Body of pancreas (tissue), 4 donors: ENCODE results near the gene KLF15. TPM values are rescaled to one million over a fixed set of nuclear protein-coding genes. Genes with fewer than 3 reads are reported as not detected.

Experiments used
- ATAC-seq: fragments of 150-250 bp; one replicate; pipeline ENCODE4 v1.9.1; 2016
- DNase-seq, 4 donors: peaks; one replicate each; pipeline ENCODE4 v3.0.0-alpha.2; 2019
- H3K27ac ChIP-seq, 4 donors: fragments of 200-600 bp; sonication (generic); 1 replicate in 3 of 4; 2 replicates in 1 of 4; pipeline versions ENCODE4 v1.5.1 to v1.6.1; 2016 to 2019; ENCODE audit warnings: mild to moderate bottlenecking in 1 of 4, mixed read lengths in 1 of 4, moderate library complexity in 1 of 4
- H3K27me3 ChIP-seq, 2 donors: fragments of 200-600 bp; sonication (generic); one replicate each; pipeline ENCODE4 v1.6.0; 2016; ENCODE audit warnings: mild to moderate bottlenecking in 1 of 2
- H3K36me3 ChIP-seq, 2 donors: fragments of 200-600 bp; sonication (generic); replicated peaks in 1 of 2; 2 replicates each; pipeline ENCODE4 v1.5.1; 2016; ENCODE audit warnings: low read depth in 2 of 2; ENCODE audit not compliant: insufficient read depth in 1 of 2
- H3K4me1 ChIP-seq: fragments of 200-600 bp; sonication (generic); one replicate; pipeline ENCODE4 v1.6.0; 2016
- H3K4me3 ChIP-seq, 2 donors: fragments of 200-600 bp; sonication (generic); 1 replicate in 1 of 2; 2 replicates in 1 of 2; pipeline ENCODE4 v1.5.1; 2016 to 2019
- H3K9me3 ChIP-seq, 3 donors: fragments of 200-600 bp; sonication (generic); 1 replicate in 2 of 3; 2 replicates in 1 of 3; pipeline ENCODE4 v1.5.1; 2016
- CTCF ChIP-seq, 7 experiments: fragments of 450-650 bp in 4 of 7; fragments of 200-600 bp in 3 of 7; sonication (generic) in 3 of 7; IDR thresholded peaks; one replicate each; pipeline ENCODE4 v1.5.1; 2016 to 2019; ENCODE audit warnings: antibody characterized with exemption in 7 of 7
- POLR2A ChIP-seq, 3 donors: fragments of 450-650 bp; IDR thresholded peaks; one replicate each; pipeline ENCODE4 v1.6.1; 2016; ENCODE audit warnings: antibody characterized with exemption in 3 of 3, mild to moderate bottlenecking in 2 of 3
- WGBS, 2 donors: methylation state at CpG; one replicate each; pipeline ENCODE4 v1.1.5; 2017; 5-methylcytosine and 5-hydroxymethylcytosine counted together
- intact Hi-C: fragments of 100-400 bp; cut with DNase I; formaldehyde crosslinking; loops from one replicate; pipeline ENCODE4 v1.15.1; 2023
- total RNA-seq, 2 donors: library from RNA; depleted of rRNA; stranded (reverse); fragments of >200 nt; gene quantifications; one replicate each; pipeline ENCODE4 v1.1.0, GENCODE V29; 2016

KLF15 gene
- total RNA-seq, 2 donors from 2014 or later: 37.4 to 40.2 TPM

- Histone ChIP-seq H3K4me3 (no peak overlapping the region), H3K4me1 (no peaks in the 10 kb centered on the region), H3K9me3 (no peaks in the 10 kb centered on the region), H3K36me3 (no peaks in the 10 kb centered on the region), H3K27me3 (no peaks in the 10 kb centered on the region), H3K27ac (no peak overlapping the region)
- TF ChIP-seq CTCF (IDR thresholded peaks at IDR 0.05) (no peak), POLR2A (IDR thresholded peaks at IDR 0.05) (no peak)
- ATAC-seq (no peak), DNase-seq (no peak)
- WGBS, 2 donors: 88 to 91% methylated on average over 18 to 22 of the region's 22 CpGs
- intact Hi-C loops: no loop called here
Observed at GRCh38 chr3:126300001-126300760, 57.0 kb downstream of the KLF15 start.

GRCh38 chr3:126295407-126295939 is 61.7 kb downstream of the KLF15 start:
- no peaks in the 10 kb centered on the region for H3K4me1 ChIP-seq
- no peaks in the 10 kb centered on the region for H3K9me3 ChIP-seq
- H3K36me3 ChIP-seq: no peaks in the 10 kb centered on the region
- H3K27me3 ChIP-seq: no peaks in the 10 kb centered on the region
- H3K4me3 ChIP-seq: no peak overlapping the region
- WGBS, 2 donors: 81 to 88% methylated on average over 4 of the region's 4 CpGs
- ATAC-seq (no peak), DNase-seq (no peak)
- intact Hi-C loops: no loop called here
- H3K27ac ChIP-seq: no peak overlapping the region
- TF ChIP-seq POLR2A (IDR thresholded peaks at IDR 0.05) (no peak), CTCF (IDR thresholded peaks at IDR 0.05) (no peak)

GRCh38 chr3:126294211-126294808 is 62.9 kb downstream of the KLF15 start:
- H3K4me1 ChIP-seq: no peaks in the 10 kb centered on the region
- H3K36me3 ChIP-seq: no peaks in the 10 kb centered on the region
- no peak for ATAC-seq
- no peak for DNase-seq
- TF ChIP-seq CTCF (IDR thresholded peaks at IDR 0.05) (no peak), POLR2A (IDR thresholded peaks at IDR 0.05) (no peak)
- no peak overlapping the region for H3K4me3 ChIP-seq
- no peaks in the 10 kb centered on the region for H3K9me3 ChIP-seq
- H3K27ac ChIP-seq: no peak overlapping the region
- no peaks in the 10 kb centered on the region for H3K27me3 ChIP-seq
- WGBS, 2 donors: 74 to 79% methylated on average over 10 of the region's 10 CpGs
- intact Hi-C loops: no loop called here

GRCh38 chr3:126293370-126294082 is 63.7 kb downstream of the KLF15 start:
- intact Hi-C loops: no loop called here
- 75 to 84% methylated on average over 16 to 17 of the region's 17 CpGs for WGBS, 2 donors
- Histone ChIP-seq H3K27ac (no peak overlapping the region), H3K9me3 (no peaks in the 10 kb centered on the region), H3K4me1 (peaks cover under 1% of the 10 kb centered on the region), H3K4me3 (no peak overlapping the region), H3K36me3 (no peaks in the 10 kb centered on the region), H3K27me3 (no peaks in the 10 kb centered on the region)
- DNase-seq (no peak), ATAC-seq (no peak)
- TF ChIP-seq CTCF (IDR thresholded peaks at IDR 0.05) (no peak), POLR2A (IDR thresholded peaks at IDR 0.05) (no peak)

Other genes starting within 250 kb of the KLF15 start
- gene ALDH1L1, start 176.8 kb downstream of the KLF15 start, total RNA-seq: 10 to 100 TPM; 54.7 to 65.3 TPM
- gene CFAP100, start 37.5 kb upstream of the KLF15 start, total RNA-seq: not detected
- gene ZXDC, start 118.5 kb upstream of the KLF15 start, total RNA-seq: 10 to 100 TPM; 33.9 to 39.4 TPM
- gene UROC1, start 160.4 kb upstream of the KLF15 start, total RNA-seq: not detected
- gene CHST13, start 166.7 kb upstream of the KLF15 start, total RNA-seq: 1 to 10 TPM in 1 of 2 donors, not detected in 1; 2.3 TPM
- not detected for gene C3orf22, start 201.5 kb upstream of the KLF15 start, total RNA-seq